NOMO-1 treated with dmso at 0.1 percent for 144 hours (cell line): ENCODE data around the gene MUC4.
"Not testable (repeated sequence)": the region's sequence is repeated elsewhere in the genome, so short reads cannot be mapped to it uniquely, and the experiment has no call there.

Source experiments
- DNase-seq: peaks from one replicate; lab custom pipeline; 2025; ENCODE audit not compliant: unreplicated experiment; lab: John Stamatoyannopoulos, UW

Gene MUC4

GRCh38 chr3:195835791-195836190 is 24.1 kb upstream of the MUC4 start:
- no peak for DNase-seq

DNA sequence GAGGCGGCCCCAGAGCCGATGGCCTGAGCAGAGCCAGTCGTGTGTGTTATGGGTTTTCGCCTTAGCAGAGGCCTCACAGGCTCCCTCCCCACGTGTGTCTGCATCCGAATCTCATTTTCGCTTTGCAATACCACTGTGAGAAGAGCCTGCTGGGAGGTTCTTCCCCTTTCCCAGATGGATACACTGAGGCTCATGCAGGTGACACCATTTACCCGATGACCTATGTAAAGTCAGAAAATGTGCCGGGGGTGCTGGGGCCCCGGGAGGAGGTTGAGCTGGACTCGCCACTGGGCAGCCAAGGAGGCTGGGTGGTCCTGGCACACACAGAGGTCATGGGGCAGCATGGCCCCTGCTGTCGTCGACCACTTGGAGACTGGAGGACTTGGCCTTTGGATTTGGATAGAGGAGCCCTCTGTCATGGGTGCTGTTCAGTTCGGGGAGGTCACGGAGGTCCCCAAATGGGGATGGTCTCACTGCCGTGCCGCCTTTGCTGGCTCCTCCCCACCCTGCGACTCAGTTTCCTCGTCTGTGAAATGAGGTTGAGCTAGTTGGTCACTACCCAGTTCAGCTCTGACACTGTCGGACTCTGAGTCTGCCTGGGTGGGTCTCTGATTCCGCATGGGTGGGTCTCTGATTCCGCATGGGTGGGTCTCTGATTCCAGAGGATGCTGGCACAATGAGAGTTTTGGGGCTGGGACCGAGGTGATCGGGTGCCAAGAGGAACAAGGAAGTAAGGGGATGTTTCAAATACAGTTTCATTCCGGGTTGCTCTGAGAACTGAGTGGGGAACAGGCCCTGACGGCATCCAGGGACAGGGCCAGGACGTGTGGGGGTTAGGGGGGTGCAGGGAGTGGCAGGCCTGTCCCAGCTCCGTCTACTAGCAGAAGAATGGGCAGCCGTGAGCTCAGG is 23.2 kb upstream of the MUC4 start:
- DNase-seq: no peak

DNA sequence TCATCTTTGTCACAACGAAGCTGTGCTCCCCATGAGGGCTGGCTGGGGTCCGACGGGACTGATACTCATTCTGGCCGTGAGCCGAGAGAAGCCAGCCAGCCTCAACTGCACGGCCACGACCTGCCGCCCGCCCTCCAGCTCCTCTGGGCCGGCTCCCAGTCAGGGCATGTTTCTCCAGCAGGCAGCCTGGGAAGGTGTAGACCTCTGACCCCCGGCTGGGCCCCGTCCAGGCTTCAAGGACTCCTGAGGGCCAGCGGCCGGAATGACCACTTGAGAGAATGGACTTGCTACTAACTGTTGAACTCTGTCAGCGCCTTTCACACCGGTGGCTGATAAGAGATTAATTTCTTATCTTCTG is 18.1 kb upstream of the MUC4 start:
- no peak for DNase-seq

DNA sequence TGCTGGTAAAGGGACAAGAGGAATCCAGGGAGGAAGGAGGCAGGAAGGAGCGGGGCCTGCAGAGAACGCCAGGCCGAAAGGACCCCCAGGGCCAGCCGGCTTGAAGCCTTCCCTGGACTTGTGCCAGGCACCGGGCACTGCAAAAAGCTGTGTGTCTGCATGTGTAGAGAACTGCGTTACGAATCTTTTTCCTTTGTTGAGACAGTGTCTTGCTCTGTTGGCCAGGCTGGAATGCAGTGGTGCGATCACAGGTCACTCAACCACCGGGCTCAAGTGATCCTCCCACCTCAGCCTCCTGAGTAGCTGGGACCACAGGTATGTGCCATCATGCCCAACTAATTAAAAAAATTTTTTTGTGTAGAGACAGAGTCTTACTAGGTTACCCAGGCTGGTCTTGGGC is 17.0 kb upstream of the MUC4 start:
- no peak for DNase-seq

DNA sequence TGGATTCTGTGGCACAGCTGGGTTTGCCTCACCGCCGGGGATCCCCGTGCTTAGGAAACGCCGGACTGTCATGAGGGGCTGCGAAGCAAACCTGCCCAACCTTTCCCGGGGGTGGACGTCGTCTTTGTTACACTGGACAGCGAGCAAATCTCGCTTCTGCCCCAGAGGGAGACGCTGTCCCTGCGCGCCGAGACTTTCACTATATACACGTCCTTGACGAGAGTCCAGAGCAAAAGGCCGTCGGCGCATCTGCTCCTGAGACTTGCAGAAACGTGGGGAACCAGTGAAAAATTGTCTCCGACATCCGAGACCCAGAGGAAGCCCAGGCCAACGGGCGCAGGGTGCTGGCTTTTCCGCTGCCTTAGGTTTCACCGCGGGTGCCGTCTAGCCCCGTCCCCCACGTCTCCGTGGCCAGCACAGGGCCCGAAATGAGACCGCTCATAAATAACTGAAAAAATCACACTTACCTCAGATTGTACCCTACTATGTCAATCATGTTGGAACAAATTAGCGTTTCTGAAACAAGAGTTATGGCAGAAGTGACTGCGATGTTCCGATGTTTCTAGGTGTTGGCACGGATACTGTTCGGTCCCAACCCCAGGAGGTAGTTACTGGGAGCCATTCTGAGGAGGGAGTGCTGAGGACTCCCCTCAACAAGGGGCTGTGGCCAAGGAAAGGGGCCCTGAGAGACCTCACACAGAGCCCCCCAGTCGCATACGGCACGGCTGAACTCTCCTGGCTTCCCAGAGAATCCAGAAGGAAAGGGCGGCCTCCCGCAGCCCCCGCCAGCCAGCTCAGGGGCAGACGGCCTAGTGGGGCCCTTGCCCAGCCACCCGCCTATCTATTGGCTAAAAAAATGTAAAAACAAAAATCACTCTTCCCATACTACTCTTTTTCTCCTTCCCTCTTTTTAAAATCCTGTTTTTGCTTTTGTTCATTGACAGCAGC is 14.4 kb upstream of the MUC4 start:
- DNase-seq: no peak

DNA sequence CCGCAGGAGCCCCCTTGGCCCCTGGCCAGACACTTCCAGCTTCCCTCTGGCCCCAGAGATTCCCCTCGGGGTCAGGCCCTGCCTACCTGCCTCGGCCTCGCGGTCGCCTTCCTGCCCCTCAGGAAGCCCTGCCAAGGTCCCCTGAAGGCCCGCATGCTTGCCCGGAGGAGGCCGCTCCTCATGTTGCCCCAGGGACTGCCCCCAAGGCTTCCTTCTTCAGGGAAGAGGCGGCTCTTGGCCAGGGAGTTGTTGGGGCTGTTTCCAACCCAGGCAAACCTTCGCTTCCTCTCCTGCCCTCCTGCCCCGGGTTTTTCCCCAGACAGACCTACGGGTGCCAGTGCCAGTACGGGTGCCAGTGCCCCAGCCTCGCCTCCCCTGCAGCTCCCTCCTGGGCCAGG is 13.5 kb upstream of the MUC4 start:
- DNase-seq: no peak

DNA sequence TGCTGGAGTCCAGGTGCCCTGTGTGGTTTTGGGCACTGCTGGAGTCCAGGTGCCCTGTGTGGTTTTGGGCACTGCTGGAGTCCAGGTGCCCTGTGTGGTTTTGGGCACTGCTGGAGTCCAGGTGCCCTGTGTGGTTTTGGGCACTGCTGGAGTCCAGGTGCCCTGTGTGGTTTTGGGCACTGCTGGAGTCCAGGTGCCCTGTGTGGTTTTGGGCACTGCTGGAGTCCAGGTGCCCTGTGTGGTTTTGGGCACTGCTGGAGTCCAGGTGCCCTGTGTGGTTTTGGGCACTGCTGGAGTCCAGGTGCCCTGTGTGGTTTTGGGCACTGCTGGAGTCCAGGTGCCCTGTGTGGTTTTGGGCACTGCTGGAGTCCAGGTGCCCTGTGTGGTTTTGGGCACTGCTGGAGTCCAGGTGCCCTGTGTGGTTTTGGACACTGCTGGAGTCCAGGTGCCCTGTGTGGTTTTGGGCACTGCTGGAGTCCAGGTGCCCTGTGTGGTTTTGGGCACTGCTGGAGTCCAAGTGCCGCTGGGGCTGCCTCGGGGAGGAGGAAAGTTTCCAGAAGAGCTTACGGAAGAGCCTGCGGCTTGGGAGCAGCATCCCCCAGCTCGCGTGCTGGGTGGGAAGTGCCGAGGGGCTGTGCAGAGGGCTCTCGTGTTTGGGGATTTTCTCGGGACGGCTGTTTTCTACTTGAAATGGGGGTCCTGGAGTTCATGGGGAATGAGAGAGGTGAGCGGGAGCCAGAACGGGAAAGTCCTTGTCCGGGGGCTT is 12.9 kb upstream of the MUC4 start:
- DNase-seq: not testable (repeated sequence)

GRCh38 chr3:195823999-195824398 is 12.3 kb upstream of the MUC4 start:
- DNase-seq: no peak

DNA sequence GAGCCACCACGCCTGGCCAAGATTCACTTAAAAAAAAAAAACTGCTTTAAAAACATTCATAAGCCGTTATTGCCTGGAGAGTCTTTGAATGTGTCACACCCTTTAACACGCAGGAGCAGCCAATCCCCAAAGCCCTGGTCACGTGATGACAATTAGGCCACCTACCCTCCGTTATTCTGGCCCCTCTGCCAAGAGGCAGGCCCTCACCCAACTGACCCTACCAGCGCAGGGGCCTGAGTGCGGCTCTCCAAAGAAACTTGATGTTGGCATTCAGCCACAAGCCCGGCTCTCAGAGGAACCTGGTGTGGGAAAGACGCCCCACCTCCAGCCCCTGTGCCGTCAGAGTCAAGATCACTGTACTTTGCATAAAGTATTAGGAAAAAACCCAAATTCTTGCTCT is 11.6 kb upstream of the MUC4 start:
- no peak for DNase-seq

DNA sequence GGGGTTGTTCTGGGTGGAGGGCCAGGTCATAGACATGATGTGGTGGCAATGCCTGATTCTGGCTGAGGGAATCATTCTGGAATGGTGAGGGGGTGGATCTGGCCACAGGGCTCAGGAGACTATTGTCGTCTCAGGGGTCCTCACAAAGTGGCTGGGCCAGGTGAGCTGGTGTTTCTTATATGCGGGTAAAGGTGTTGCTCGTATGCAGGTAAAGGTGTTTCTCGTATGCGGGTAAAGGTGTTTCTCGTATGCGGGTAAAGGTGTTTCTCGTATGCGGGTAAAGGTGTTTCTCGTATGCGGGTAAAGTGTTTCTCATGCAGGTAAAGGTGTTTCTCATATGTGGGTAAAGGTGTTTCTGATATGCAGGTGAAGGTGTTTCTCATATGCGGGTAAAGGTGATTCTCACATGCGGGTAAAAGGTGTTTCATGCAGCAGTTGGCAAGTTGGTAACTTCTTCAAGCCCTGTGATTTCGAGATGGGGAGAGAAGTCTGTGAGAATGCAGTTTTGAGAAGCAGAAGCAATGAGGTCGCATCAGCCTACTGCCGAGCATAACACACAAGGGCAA is 10.5 kb upstream of the MUC4 start:
- DNase-seq: no peak

DNA sequence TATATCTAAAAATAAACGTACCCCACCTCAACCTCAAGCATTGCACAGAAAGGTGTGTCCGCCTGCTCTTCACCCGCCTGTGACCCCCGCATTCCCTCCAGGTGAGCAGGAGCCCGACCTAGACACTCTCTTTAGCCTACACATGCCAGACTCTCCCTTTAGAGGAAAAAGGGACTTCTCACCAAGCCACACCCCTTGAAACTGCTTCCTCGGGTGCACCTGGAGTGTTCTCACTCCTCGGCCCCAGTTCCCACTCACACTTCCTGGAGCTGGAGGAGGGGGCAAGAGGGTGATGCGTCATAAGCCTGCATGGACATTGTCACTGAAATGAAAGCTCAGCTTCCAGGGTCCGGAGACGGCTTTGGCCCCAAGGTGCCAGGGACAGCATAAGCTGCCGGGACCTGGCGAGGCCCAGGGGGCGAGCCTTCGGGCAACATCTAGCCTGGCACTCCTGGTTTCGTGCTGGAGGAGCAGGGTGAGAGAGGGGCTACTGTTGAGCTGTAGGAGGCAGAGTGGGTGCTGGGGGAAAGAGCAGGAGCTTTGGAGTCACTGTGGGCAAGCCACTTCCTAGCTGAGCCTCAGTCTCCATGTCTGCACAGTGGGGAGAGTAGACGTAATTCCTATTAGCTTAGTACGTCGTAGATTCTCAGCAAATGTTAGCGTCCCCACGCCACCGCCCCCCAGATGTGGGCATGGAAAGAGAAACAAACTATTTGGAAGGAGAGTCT is 9.8 kb upstream of the MUC4 start:
- no peak for DNase-seq

GRCh38 chr3:195820901-195821300 is 9.2 kb upstream of the MUC4 start:
- DNase-seq: no peak

- no peak for DNase-seq
These were observed 8.5 kb upstream of the MUC4 start for GRCh38 chr3:195820186-195820585.

DNA sequence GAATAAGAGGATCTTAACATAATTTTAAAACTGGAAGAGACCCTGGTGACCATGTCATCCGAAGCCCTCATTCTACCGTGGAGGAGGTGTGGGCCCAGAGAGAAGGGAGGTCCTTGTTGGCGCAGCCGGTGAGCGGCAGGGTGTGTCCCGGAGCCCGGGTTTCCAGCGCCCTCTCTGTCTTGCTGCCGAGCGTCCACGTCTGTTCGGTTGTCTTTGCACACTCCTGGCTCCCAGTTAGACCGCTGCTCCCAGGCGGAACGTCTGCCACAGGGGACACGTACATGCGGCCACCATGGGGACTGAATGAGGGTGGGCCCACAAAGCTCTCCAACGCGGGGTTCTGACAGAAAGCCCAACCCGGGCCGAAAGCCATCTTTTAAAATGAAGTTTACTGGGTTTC is 6.6 kb upstream of the MUC4 start:
- no peak for DNase-seq

GRCh38 chr3:195817578-195818135 is 5.9 kb upstream of the MUC4 start:
- DNase-seq: no peak

DNA sequence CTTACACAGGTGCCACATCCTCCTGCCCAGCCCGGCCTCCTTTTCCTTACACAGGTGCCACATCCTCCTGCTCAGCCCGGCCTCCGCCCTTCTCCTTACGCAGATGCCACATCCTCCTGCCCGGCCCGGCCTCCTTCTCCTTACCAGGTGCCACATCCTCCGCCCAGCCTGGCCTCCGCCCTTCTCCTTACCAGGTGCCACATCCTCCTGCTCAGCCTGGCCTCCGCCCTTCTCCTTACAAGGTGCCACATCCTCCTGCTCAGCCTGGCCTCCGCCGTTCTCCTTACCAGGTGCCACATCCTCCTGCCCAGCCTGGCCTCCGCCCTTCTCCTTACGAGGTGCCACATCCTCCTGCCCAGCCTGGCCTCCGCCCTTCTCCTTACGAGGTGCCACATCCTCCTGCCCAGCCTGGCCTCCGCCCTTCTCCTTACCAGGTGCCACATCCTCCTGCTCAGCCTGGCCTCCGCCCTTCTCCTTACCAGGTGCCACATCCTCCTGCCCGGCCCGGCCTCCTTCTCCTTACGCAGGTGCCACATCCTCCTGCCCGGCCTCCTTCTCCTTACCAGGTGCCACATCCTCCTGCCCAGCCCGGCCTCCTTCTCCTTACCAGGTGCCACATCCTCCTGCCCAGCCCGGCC is 4.7 kb upstream of the MUC4 start:
- DNase-seq: not testable (repeated sequence)

- no peak for DNase-seq
These were observed 3.5 kb upstream of the MUC4 start for GRCh38 chr3:195815169-195815771.

DNA sequence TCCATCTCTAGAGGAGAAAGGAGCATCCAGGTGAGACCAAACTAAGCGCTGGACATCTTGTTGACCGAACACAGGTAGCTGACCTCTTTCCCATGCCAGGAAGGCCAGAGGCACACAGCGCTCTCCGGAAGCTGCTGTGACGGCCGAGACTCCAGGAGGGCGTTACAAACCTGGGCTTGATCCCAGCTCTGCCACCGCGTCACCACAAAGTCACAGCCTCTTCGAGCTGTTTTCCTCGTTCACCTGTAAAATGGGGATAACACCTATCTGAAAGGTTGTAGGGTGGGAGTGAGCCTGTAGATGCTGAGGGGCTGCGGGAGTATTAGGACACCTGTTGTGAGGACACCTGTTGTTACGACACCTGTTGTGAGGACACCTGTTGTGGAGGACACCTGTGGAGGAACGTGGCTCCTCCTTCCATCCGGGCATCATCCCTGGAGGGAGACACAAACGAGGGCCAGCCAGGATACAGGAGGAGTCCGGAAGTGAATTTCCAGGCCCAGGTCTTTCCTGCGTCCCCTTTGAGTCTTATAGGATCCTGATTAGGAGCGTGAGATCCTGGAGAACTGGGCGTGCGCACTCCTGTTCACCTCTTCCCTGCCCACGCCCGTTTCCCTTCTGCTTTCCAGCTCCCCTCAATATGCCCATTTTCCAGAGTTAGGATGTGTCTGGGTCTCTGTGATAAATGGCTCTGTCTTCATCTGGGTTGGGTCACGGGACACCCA is 2.3 kb upstream of the MUC4 start:
- DNase-seq: no peak
